RWPE2 (cell line): ENCODE data around the gene ST3GAL5.

Source experiments
- ATAC-seq: fragments of 200-7000 bp; cut with Tn5 transposase; 3 replicates; pipeline ENCODE4 v1.9.1; 2021; ENCODE audit warnings: low read depth
- DNase-seq: peaks from one replicate; pipeline ENCODE4 v3.0.0-alpha.2; 2020; ENCODE audit warnings: low spot score
- H3K27ac ChIP-seq: fragments of 450-650 bp; 2 replicates; pipeline ENCODE4 v1.5.1; 2017; ENCODE audit warnings: mild to moderate bottlenecking; ENCODE audit not compliant: poor library complexity, severe bottlenecking
- H3K27me3 ChIP-seq: fragments of 250-450 bp; sonication (Bioruptor Pico); 2 replicates; pipeline ENCODE4 v1.5.1; 2021; ENCODE audit warnings: mild to moderate bottlenecking, moderate library complexity; ENCODE audit not compliant: insufficient read depth, poor library complexity, severe bottlenecking
- H3K36me3 ChIP-seq: fragments of 250-450 bp; sonication (Bioruptor Pico); 2 replicates; pipeline ENCODE4 v1.5.1; 2020; ENCODE audit warnings: low read depth, mild to moderate bottlenecking, moderate library complexity
- H3K4me1 ChIP-seq: fragments of 250-450 bp; sonication (Bioruptor Pico); 2 replicates; pipeline ENCODE4 v1.5.1; 2021; ENCODE audit warnings: mild to moderate bottlenecking, moderate library complexity; ENCODE audit not compliant: insufficient read depth, poor library complexity, severe bottlenecking
- H3K4me3 ChIP-seq: fragments of 250-450 bp; sonication (Bioruptor Pico); 2 replicates; pipeline ENCODE4 v1.5.1; 2021; ENCODE audit warnings: mild to moderate bottlenecking, moderate library complexity; ENCODE audit not compliant: severe bottlenecking
- H3K9me3 ChIP-seq: fragments of 250-450 bp; sonication (Bioruptor Pico); 2 replicates; pipeline ENCODE4 v1.5.1; 2021; ENCODE audit warnings: mild to moderate bottlenecking, moderate library complexity; ENCODE audit not compliant: severe bottlenecking
- CTCF ChIP-seq: fragments of 450-650 bp; IDR thresholded peaks from one replicate; pipeline ENCODE4 v1.5.1; 2017; ENCODE audit warnings: mild to moderate bottlenecking, moderate library complexity; ENCODE audit not compliant: poor library complexity, severe bottlenecking

The ST3GAL5 gene

GRCh38 chr2:85871494-85872164 is 17.2 kb downstream of the ST3GAL5 start:
- DNase-seq (no peak), ATAC-seq (no peak)
- no peak for TF ChIP-seq CTCF
- H3K4me3 ChIP-seq: no peak overlapping the region
- no peaks in the 10 kb centered on the region for H3K4me1 ChIP-seq
- no peaks in the 10 kb centered on the region for H3K36me3 ChIP-seq
- no peak overlapping the region for H3K27ac ChIP-seq
- H3K27me3 ChIP-seq: no peaks in the 10 kb centered on the region
- H3K9me3 ChIP-seq: no peaks in the 10 kb centered on the region

- no peak for TF ChIP-seq CTCF
- DNase-seq: no peak
- no peaks in the 10 kb centered on the region for H3K27me3 ChIP-seq
- H3K4me1 ChIP-seq: no peaks in the 10 kb centered on the region
- no peak overlapping the region for H3K27ac ChIP-seq
- no peak overlapping the region for H3K4me3 ChIP-seq
- H3K9me3 ChIP-seq: no peaks in the 10 kb centered on the region
- ATAC-seq: no peak
- no peaks in the 10 kb centered on the region for H3K36me3 ChIP-seq
Observed at GRCh38 chr2:85868822-85869221, 20.0 kb downstream of the ST3GAL5 start.

- no peaks in the 10 kb centered on the region for H3K4me1 ChIP-seq
- DNase-seq (no peak), ATAC-seq (no peak)
- no peak overlapping the region for H3K4me3 ChIP-seq
- TF ChIP-seq CTCF: no peak
- no peaks in the 10 kb centered on the region for H3K9me3 ChIP-seq
- H3K27me3 ChIP-seq: no peaks in the 10 kb centered on the region
- H3K36me3 ChIP-seq: 0 out of 2 replicates have a peak, but pooled peaks cover 6% of the 10 kb centered on the region
- no peak overlapping the region for H3K27ac ChIP-seq
Observed at GRCh38 chr2:85867556-85868292, 21.1 kb downstream of the ST3GAL5 start.

- Histone ChIP-seq H3K4me3 (no peak overlapping the region), H3K4me1 (no peaks in the 10 kb centered on the region), H3K9me3 (no peaks in the 10 kb centered on the region), H3K27me3 (no peaks in the 10 kb centered on the region), H3K27ac (no peak overlapping the region), H3K36me3 (peaks cover 8% of the 10 kb centered on the region; the same call in 1 of the 2 replicates)
- ATAC-seq: no peak
- DNase-seq: no peak
- TF ChIP-seq CTCF: no peak
Observed at GRCh38 chr2:85867121-85867520, 21.7 kb downstream of the ST3GAL5 start.
